H1 (cell line): ENCODE data around the gene DLK2. TPM values are rescaled to one million over a fixed set of nuclear protein-coding genes. Genes with fewer than 3 reads are reported as not detected.

Source experiments
- CTCF ChIA-PET: fragments of 300-600 bp; sonication (Branson Sonifier 250); formaldehyde crosslinking; loops from one replicate; lab custom pipeline; 2021; ENCODE audit not compliant: partially characterized antibody; lab: Charles Lee
- POLR2A ChIA-PET: fragments of 300-600 bp; sonication (Branson Sonifier 250); formaldehyde crosslinking; loops from one replicate; lab custom pipeline; 2021; ENCODE audit warnings: inconsistent platforms; ENCODE audit not compliant: partially characterized antibody; lab: Charles Lee
- DNase-seq, 2 experiments: peaks; one replicate each; pipeline versions ENCODE4 v3.0.0 to v3.0.0-alpha.2; 2010 to 2022; ENCODE audit warnings: low spot score in 2 of 2, low read depth in 1 of 2, mixed read lengths in 1 of 2
- FAIRE-seq: peaks from 2 replicates; lab custom pipeline; 2011; peaks lifted over from hg19 to GRCh38; lab: Jason Lieb, UNC
- H2AFZ ChIP-seq: 2 replicates; pipeline ENCODE4 v1.8.1; 2012; ENCODE audit warnings: low read length, inconsistent platforms
- H2AK5ac ChIP-seq: 2 replicates; pipeline ENCODE4 v1.6.1; 2013; ENCODE audit warnings: low read depth, low read length
- H2BK120ac ChIP-seq: replicated peaks from 2 replicates; pipeline ENCODE3; 2013; ENCODE audit warnings: low read depth, low read length, inconsistent platforms
- H2BK12ac ChIP-seq: 2 replicates; pipeline ENCODE4 v1.6.1; 2013; ENCODE audit warnings: low read depth, low read length
- H2BK15ac ChIP-seq: 2 replicates; pipeline ENCODE4 v1.6.1; 2013; ENCODE audit warnings: low read length
- H2BK20ac ChIP-seq: 2 replicates; pipeline ENCODE4 v1.6.1; 2013; ENCODE audit warnings: low read length
- H2BK5ac ChIP-seq: 2 replicates; pipeline ENCODE4 v1.6.1; 2013; ENCODE audit warnings: low read depth, low read length
- H3K14ac ChIP-seq: 2 replicates; pipeline ENCODE4 v1.6.1; 2013; ENCODE audit warnings: inconsistent platforms; ENCODE audit not compliant: insufficient read length
- H3K18ac ChIP-seq: 2 replicates; pipeline ENCODE4 v1.6.1; 2013; ENCODE audit warnings: low read length; ENCODE audit errors: extremely low read depth
- H3K23ac ChIP-seq: 2 replicates; pipeline ENCODE4 v1.6.1; 2013; ENCODE audit warnings: inconsistent platforms; ENCODE audit not compliant: insufficient read length
- H3K23me2 ChIP-seq: 2 replicates; pipeline ENCODE4 v1.6.1; 2013; ENCODE audit warnings: low read depth, low read length
- H3K27ac ChIP-seq: 2 replicates; pipeline ENCODE4 v1.6.1; 2011; ENCODE audit warnings: low read depth, low read length, inconsistent platforms
- H3K27me3 ChIP-seq, 4 experiments: replicated peaks in 1 of 4; 1 replicate in 1 of 4; 2 replicates in 3 of 4; pipeline versions ENCODE4 v1.6.1 to v1.8.1; 2011 to 2013; ENCODE audit warnings: low read length in 3 of 4, mild to moderate bottlenecking in 3 of 4, inconsistent platforms in 2 of 4, mixed read lengths in 2 of 4, moderate library complexity in 1 of 4; ENCODE audit not compliant: control insufficient read depth in 3 of 4, insufficient read depth in 3 of 4; ENCODE audit errors: extremely low read depth in 1 of 4
- H3K36me3 ChIP-seq, 4 experiments: 2 replicates each; pipeline versions ENCODE4 v1.6.1 to v1.8.1; 2011 to 2013; ENCODE audit warnings: mild to moderate bottlenecking in 4 of 4, low read length in 3 of 4, moderate library complexity in 2 of 4, control low read depth in 1 of 4, inconsistent platforms in 1 of 4; ENCODE audit not compliant: insufficient read depth in 4 of 4, control insufficient read depth in 2 of 4
- H3K4ac ChIP-seq: replicated peaks from 2 replicates; pipeline ENCODE3; 2013; ENCODE audit warnings: low read length, low read depth, mixed read lengths, inconsistent platforms; ENCODE audit not compliant: insufficient read length
- H3K4me1 ChIP-seq, 4 experiments: replicated peaks in 1 of 4; 1 replicate in 1 of 4; 2 replicates in 3 of 4; pipeline versions ENCODE4 v1.6.1 to v1.8.1; 2011 to 2013; ENCODE audit warnings: low read length in 3 of 4, inconsistent platforms in 2 of 4, mixed read lengths in 1 of 4; ENCODE audit not compliant: insufficient read depth in 4 of 4, control insufficient read depth in 3 of 4
- H3K4me2 ChIP-seq, 2 experiments: 2 replicates each; pipeline versions ENCODE4 v1.6.1 to v1.8.1; 2011 to 2013; ENCODE audit warnings: low read depth in 2 of 2, low read length in 2 of 2, control low read depth in 1 of 2, inconsistent platforms in 1 of 2, mild to moderate bottlenecking in 1 of 2; ENCODE audit not compliant: insufficient read depth in 1 of 2
- H3K4me3 ChIP-seq, 4 experiments: fragments of 200-600, 300-600 bp in 1 of 4; sonication (generic), shearing (Covaris generic), sonication (Bioruptor Twin) in 1 of 4; 2 replicates each; pipeline versions ENCODE4 v1.5.1 to v1.8.1; 2011 to 2016; ENCODE audit warnings: low read length in 4 of 4, low read depth in 3 of 4, control low read depth in 2 of 4, inconsistent platforms in 2 of 4, mild to moderate bottlenecking in 2 of 4, mixed read lengths in 1 of 4, moderate library complexity in 1 of 4; ENCODE audit not compliant: insufficient read depth in 2 of 4; ENCODE audit errors: extremely low read depth in 1 of 4
- H3K56ac ChIP-seq: replicated peaks from 2 replicates; pipeline ENCODE3; 2013; ENCODE audit warnings: low read depth, mild to moderate bottlenecking, mixed read lengths, low read length, inconsistent platforms; ENCODE audit not compliant: insufficient read length
- H3K79me1 ChIP-seq: 2 replicates; pipeline ENCODE4 v1.6.1; 2013; ENCODE audit warnings: low read depth, low read length, control low read depth
- H3K79me2 ChIP-seq, 2 experiments: 2 replicates each; pipeline versions ENCODE4 v1.6.1 to v1.8.1; 2012 to 2013; ENCODE audit warnings: low read length in 2 of 2, mild to moderate bottlenecking in 2 of 2, inconsistent platforms in 1 of 2; ENCODE audit not compliant: insufficient read depth in 2 of 2, control insufficient read depth in 1 of 2
- H3K9ac ChIP-seq, 4 experiments: replicated peaks in 1 of 4; 1 replicate in 1 of 4; 2 replicates in 3 of 4; pipeline versions ENCODE4 v1.6.1 to v1.8.1; 2011 to 2013; ENCODE audit warnings: low read depth in 3 of 4, low read length in 3 of 4, control low read depth in 2 of 4, mild to moderate bottlenecking in 2 of 4, moderate library complexity in 2 of 4, inconsistent platforms in 1 of 4; ENCODE audit errors: extremely low read depth in 1 of 4
- H3K9me3 ChIP-seq, 2 experiments: 2 replicates each; pipeline versions ENCODE4 v1.6.1 to v1.8.1; 2012 to 2013; ENCODE audit warnings: mild to moderate bottlenecking in 2 of 2, moderate library complexity in 2 of 2, control low read depth in 1 of 2, inconsistent platforms in 1 of 2, low read depth in 1 of 2, low read length in 1 of 2, mixed read lengths in 1 of 2; ENCODE audit not compliant: insufficient read depth in 2 of 2
- H4K20me1 ChIP-seq, 2 experiments: replicated peaks in 1 of 2; 2 replicates each; pipeline versions ENCODE3 to v1.8.1; 2011 to 2013; ENCODE audit warnings: inconsistent platforms in 2 of 2, low read length in 2 of 2, mild to moderate bottlenecking in 1 of 2; ENCODE audit not compliant: insufficient read depth in 2 of 2, control insufficient read depth in 1 of 2
- H4K5ac ChIP-seq: 2 replicates; pipeline ENCODE4 v1.6.1; 2013; ENCODE audit warnings: low read length, low read depth, mixed read lengths, inconsistent platforms; ENCODE audit not compliant: insufficient read length
- H4K8ac ChIP-seq: 2 replicates; pipeline ENCODE4 v1.8.0; 2013; ENCODE audit warnings: mild to moderate bottlenecking, moderate library complexity, low read length, inconsistent platforms; ENCODE audit not compliant: insufficient read depth; ENCODE audit errors: extremely low read depth
- H4K91ac ChIP-seq: replicated peaks from 2 replicates; pipeline ENCODE3; 2013; ENCODE audit warnings: low read length, mixed read lengths, inconsistent platforms; ENCODE audit not compliant: insufficient read length
- EGR1 ChIP-seq: IDR thresholded peaks from 2 replicates; pipeline ENCODE4 v1.6.1; 2011; ENCODE audit warnings: low read depth, low read length, borderline replicate concordance
- HDAC2 ChIP-seq, 2 experiments: fragments of 300-600 bp in 1 of 2; sonication (generic) in 1 of 2; IDR thresholded peaks; 2 replicates each; pipeline ENCODE4 v1.6.1; 2011 to 2012; ENCODE audit warnings: low read depth in 2 of 2, low read length in 2 of 2, mild to moderate bottlenecking in 2 of 2, moderate library complexity in 2 of 2, borderline replicate concordance in 1 of 2, inconsistent platforms in 1 of 2
- MAFK ChIP-seq: IDR thresholded peaks from 2 replicates; pipeline ENCODE4 v1.6.1; 2012; ENCODE audit warnings: low read depth, mild to moderate bottlenecking, improper control_type of control experiment, low read length
- PHF8 ChIP-seq: fragments of 200-600 bp; sonication (generic); conservative IDR thresholded peaks from 2 replicates; pipeline ENCODE4 v1.7.1; 2012; ENCODE audit warnings: low read depth, mild to moderate bottlenecking, inconsistent platforms, low read length, moderate library complexity
- WGBS, 2 experiments: shearing (Covaris generic) in 1 of 2; methylation state at CpG; one replicate each; pipeline versions ENCODE4 v1.1.6 to v1.1.7; 2013 to 2015; ENCODE audit warnings: low lambda C conversion rate in 2 of 2, mixed read lengths in 2 of 2, inconsistent platforms in 1 of 2, low coverage in 1 of 2, missing lambda C conversion rate in 1 of 2; ENCODE audit not compliant: insufficient replicate concordance in 2 of 2, insufficient coverage in 1 of 2, insufficient read length in 1 of 2; ENCODE audit errors: extremely low coverage in 1 of 2, missing lambda C conversion rate in 1 of 2; 5-methylcytosine and 5-hydroxymethylcytosine counted together
- polyA plus RNA-seq, 7 experiments: library from polyadenylated mRNA; depleted of rRNA in 3 of 7; stranded (reverse) in 5 of 7; unstranded in 2 of 7; fragments of >200 nt in 5 of 7; fragments of 200-250 nt in 2 of 7; gene quantifications; 1 replicate in 5 of 7; 2 replicates in 1 of 7; 4 replicates in 1 of 7; pipeline versions ENCODE4 v1.2.1 to v1.2.3, GENCODE V29; 2011 to 2013; ENCODE audit warnings: missing spikeins in 2 of 7, mixed read lengths in 2 of 7
- total RNA-seq: library from RNA; stranded (reverse); fragmentation: NEBNext Ultra II Directional; extraction: Animal tissue kit (Norgen Biotek cat#: 25700); gene quantifications from 2 replicates; pipeline ENCODE4 v1.2.1, GENCODE V29; 2021

Gene DLK2
- total and polyA plus RNA-seq, 2 of the 8 experiments (the other 6 are each of a cell fraction or from before 2014, with no cell fraction given) = 0.37 to 0.80 TPM

- H2BK20ac ChIP-seq = no peak overlapping the region
- no peak overlapping the region for H2BK120ac ChIP-seq
- H4K20me1 ChIP-seq = peaks cover 19 to 41% of the 10 kb centered on the region in 2 experiments
- ChIA-PET CTCF (interaction anchor here (1.0 to 32.9 kb wide), 7 partner anchors 7 to 115 kb away, joined by 3 to 536 read pairs (median 4); partner anchors contain the start of genes ABCC10, DLK2, LRRC73 and TJAP1), POLR2A (interaction anchor here (1.2 to 5.6 kb wide), 6 partner anchors 9 to 37 kb away, joined by 3 to 27 read pairs (median 6); partner anchors contain the start of genes POLR1C, TJAP1 and YIPF3)
- no peak overlapping the region for H3K4me3 ChIP-seq
- H4K91ac ChIP-seq = no peak overlapping the region
- no peak overlapping the region for H2BK15ac ChIP-seq
- WGBS, 2 experiments = 77% methylated on average over 2 of the region's 2 CpGs; no CpG with 5 or more reads in 1 of the 2 experiments
- no peak overlapping the region for H2AFZ ChIP-seq
- H2BK12ac ChIP-seq = no peak overlapping the region
- H3K27me3 ChIP-seq = no peaks in the 10 kb centered on the region
- H3K23ac ChIP-seq = no peak overlapping the region
- peaks cover 0 to 2% (median 0%) of the 10 kb centered on the region in 4 experiments; a peak in 3 of 8 replicates for H3K36me3 ChIP-seq
- H3K9ac ChIP-seq = peak overlapping the region in 1 of 4 experiments; percentile 37; a peak in 1 of 7 replicates
- peaks cover 7 to 19% (median 15%) of the 10 kb centered on the region in 4 experiments for H3K4me1 ChIP-seq
- no peak overlapping the region for H3K4me2 ChIP-seq
- H3K14ac ChIP-seq = no peak overlapping the region
- no peak overlapping the region for H3K18ac ChIP-seq
- H3K4ac ChIP-seq = no peak overlapping the region
- no peak overlapping the region for H2AK5ac ChIP-seq
- H3K27ac ChIP-seq = no peak overlapping the region
- no peak overlapping the region for H4K8ac ChIP-seq
- H3K79me1 ChIP-seq = peaks cover 31% of the 10 kb centered on the region
- no peaks in the 10 kb centered on the region for H3K9me3 ChIP-seq
- no peak overlapping the region for H3K56ac ChIP-seq
- no peaks in the 10 kb centered on the region for H3K23me2 ChIP-seq
- H3K79me2 ChIP-seq = peaks cover 4 to 51% of the 10 kb centered on the region in 2 experiments; a peak in 3 of 4 replicates
- no peak for DNase-seq
- FAIRE-seq = no peak
- no peak overlapping the region for H4K5ac ChIP-seq
- no peak overlapping the region for H2BK5ac ChIP-seq
- TF ChIP-seq EGR1 = no peak
- no peak for TF ChIP-seq MAFK
- TF ChIP-seq HDAC2 (IDR thresholded peaks at IDR 0.05; ENCODE audit: borderline replicate concordance in 1 of 2, low read depth in 2 of 2, low read length in 2 of 2) = no peak
- TF ChIP-seq PHF8 = no peak
- TF ChIP-seq, all 59 proteins: peak for 0
Measured at GRCh38 chr6:43493230-43493629, 37.9 kb upstream of the DLK2 start.
